Panc1 (cell line): Measurements from ENCODE around the gene DHRS2. TPM values are rescaled to one million over a fixed set of nuclear protein-coding genes. Genes with fewer than 3 reads are reported as not detected.

Experiments used
- ATAC-seq: fragments of 200-7000 bp; cut with Tn5 transposase; 2 replicates; pipeline ENCODE4 v1.9.1; 2020; ENCODE audit warnings: mild to moderate bottlenecking, moderate library complexity
- BruUV-seq: library from RNA; stranded (reverse); fragments of 400-500 nt; replicated peaks from 2 replicates; lab custom pipeline; 2021; lab: Mats Ljungman, UMichigan
- CTCF ChIA-PET: fragments of 300-600 bp; sonication (Branson Sonifier 250); formaldehyde crosslinking; loops from one replicate; lab custom pipeline; 2022; ENCODE audit warnings: antibody characterized with exemption; lab: Charles Lee
- POLR2A ChIA-PET: fragments of 300-600 bp; sonication (Branson Sonifier 250); formaldehyde crosslinking; loops from one replicate; lab custom pipeline; 2022; ENCODE audit warnings: antibody characterized with exemption; lab: Charles Lee
- DNase-seq: peaks from one replicate; pipeline ENCODE4 v3.0.0-alpha.2; 2010; ENCODE audit warnings: low read depth, low spot score
- H3K27ac ChIP-seq: 2 replicates; pipeline ENCODE4 v1.5.1; 2011; ENCODE audit warnings: mild to moderate bottlenecking, low read length, inconsistent platforms
- H3K27me3 ChIP-seq: fragments of 200-500 bp; sonication (Bioruptor generic); 2 replicates; pipeline ENCODE4 v1.6.0; 2014; ENCODE audit warnings: low read length, inconsistent platforms; ENCODE audit not compliant: control insufficient read depth, insufficient read depth
- H3K36me3 ChIP-seq: fragments of 200-500 bp; sonication (Bioruptor generic); 2 replicates; pipeline ENCODE4 v1.5.1; 2014; ENCODE audit warnings: inconsistent platforms, mild to moderate bottlenecking, low read length, moderate library complexity; ENCODE audit not compliant: control insufficient read depth, insufficient read depth
- H3K4me1 ChIP-seq: 2 replicates; pipeline ENCODE4 v1.5.1; 2011; ENCODE audit warnings: inconsistent platforms, mild to moderate bottlenecking, low read length, moderate library complexity; ENCODE audit not compliant: control insufficient read depth, insufficient read depth
- H3K4me3 ChIP-seq, 2 experiments: 2 replicates each; pipeline ENCODE4 v1.5.1; 2011 to 2012; ENCODE audit warnings: low read depth in 2 of 2, low read length in 2 of 2, mild to moderate bottlenecking in 2 of 2, inconsistent platforms in 1 of 2, moderate library complexity in 1 of 2
- H3K9me3 ChIP-seq: fragments of 200-500 bp; sonication (Bioruptor generic); 2 replicates; pipeline ENCODE4 v1.5.1; 2014; ENCODE audit warnings: low read depth, mild to moderate bottlenecking, inconsistent platforms, low read length, moderate library complexity; ENCODE audit not compliant: control insufficient read depth, insufficient read depth
- POLR2AphosphoS5 ChIP-seq: IDR thresholded peaks from 2 replicates; pipeline ENCODE4 v1.6.1; 2012; ENCODE audit warnings: mild to moderate bottlenecking, low read depth, low read length, moderate library complexity
- SIN3A ChIP-seq: IDR thresholded peaks from 2 replicates; pipeline ENCODE4 v1.6.1; 2012; ENCODE audit warnings: low read depth, mild to moderate bottlenecking, low read length, moderate library complexity, borderline replicate concordance; ENCODE audit not compliant: insufficient read depth
- TCF7L2 ChIP-seq: IDR thresholded peaks from 2 replicates; pipeline ENCODE4 v1.6.1; 2011; ENCODE audit warnings: mild to moderate bottlenecking, low read depth, low read length, inconsistent platforms
- in situ Hi-C: cut with HindIII; loops from 2 replicates; pipeline ENCODE4 v1.10.0; 2016; ENCODE audit warnings: low sequenced_read_pairs, low pct_unique_long_range_greater_than_20kb
- intact Hi-C: fragments of 100-400 bp; cut with micrococcal nuclease; formaldehyde crosslinking; loops from one replicate; pipeline ENCODE4 v1.10.0; 2022; ENCODE audit not compliant: unreplicated experiment
- total RNA-seq: library from RNA; stranded (reverse); gene quantifications from one replicate; pipeline ENCODE4 v1.2.1, GENCODE V29; 2021; ENCODE audit not compliant: unreplicated experiment
- TF ChIP-seq, protein P1 (sequence below): fragments of 450-650 bp; IDR thresholded peaks from 2 replicates; pipeline ENCODE4 v1.5.1; 2017; ENCODE audit warnings: mild to moderate bottlenecking
- TF ChIP-seq, protein P2 (sequence below), 2 experiments: IDR thresholded peaks; 2 replicates each; pipeline ENCODE4 v1.6.1; 2011 to 2012; ENCODE audit warnings: low read depth in 2 of 2, control low read depth in 1 of 2, low read length in 1 of 2, mild to moderate bottlenecking in 1 of 2, moderate library complexity in 1 of 2; ENCODE audit not compliant: insufficient read depth in 1 of 2

Gene DHRS2
- total RNA-seq, 1 experiment from 2014 or later, result 1.0 TPM

DNA sequence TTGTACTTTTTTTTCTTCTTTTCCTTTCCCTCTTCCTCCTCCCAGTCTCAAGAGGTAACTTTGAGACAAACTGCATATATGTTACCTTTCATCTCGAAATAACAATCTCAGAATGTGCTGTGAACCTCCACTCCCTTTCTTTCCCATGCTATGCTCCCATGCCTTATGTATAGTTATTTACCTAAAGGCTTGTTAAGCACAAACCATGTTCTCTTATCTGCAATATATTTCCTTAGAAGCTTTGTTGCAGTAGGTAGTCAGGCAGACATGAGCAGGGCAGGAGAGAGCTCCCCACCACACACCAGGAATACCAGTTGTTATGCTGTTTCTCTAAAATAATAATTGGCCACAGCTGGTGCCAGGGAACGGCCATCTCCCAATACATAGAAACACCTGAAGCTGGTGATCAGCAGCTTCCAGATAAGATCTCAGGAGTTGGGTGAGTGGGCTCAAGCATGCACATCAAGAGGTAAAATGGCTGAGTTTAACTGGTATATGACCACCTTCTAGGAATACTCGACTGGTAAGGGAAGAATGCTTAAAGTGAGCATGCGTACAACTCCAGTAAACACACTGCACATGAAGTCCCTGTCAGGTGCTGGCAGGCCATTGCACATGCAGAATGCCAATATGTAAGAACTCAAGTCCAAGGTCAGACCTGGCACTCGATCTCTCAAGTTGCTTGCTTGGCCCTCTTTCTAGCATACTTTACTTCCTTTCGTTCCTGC lies 14.8 kb upstream of the DHRS2 start:
- in situ Hi-C loops (no loop called here), intact Hi-C loops (no loop called here)
- DNase-seq, result no peak
- no peak overlapping the region for H3K4me3 ChIP-seq
- H3K9me3 ChIP-seq, result peaks cover 13% of the 10 kb centered on the region; the same call in 1 of the 2 replicates
- H3K27me3 ChIP-seq, result no peaks in the 10 kb centered on the region
- POLR2A ChIA-PET, result no interaction called here
- CTCF ChIA-PET, result no interaction called here
- no peak for ATAC-seq
- H3K27ac ChIP-seq, result no peak overlapping the region
- TF ChIP-seq TCF7L2 (no peak), POLR2AphosphoS5 (no peak), SIN3A (no peak)
- TF ChIP-seq, protein P1, sequence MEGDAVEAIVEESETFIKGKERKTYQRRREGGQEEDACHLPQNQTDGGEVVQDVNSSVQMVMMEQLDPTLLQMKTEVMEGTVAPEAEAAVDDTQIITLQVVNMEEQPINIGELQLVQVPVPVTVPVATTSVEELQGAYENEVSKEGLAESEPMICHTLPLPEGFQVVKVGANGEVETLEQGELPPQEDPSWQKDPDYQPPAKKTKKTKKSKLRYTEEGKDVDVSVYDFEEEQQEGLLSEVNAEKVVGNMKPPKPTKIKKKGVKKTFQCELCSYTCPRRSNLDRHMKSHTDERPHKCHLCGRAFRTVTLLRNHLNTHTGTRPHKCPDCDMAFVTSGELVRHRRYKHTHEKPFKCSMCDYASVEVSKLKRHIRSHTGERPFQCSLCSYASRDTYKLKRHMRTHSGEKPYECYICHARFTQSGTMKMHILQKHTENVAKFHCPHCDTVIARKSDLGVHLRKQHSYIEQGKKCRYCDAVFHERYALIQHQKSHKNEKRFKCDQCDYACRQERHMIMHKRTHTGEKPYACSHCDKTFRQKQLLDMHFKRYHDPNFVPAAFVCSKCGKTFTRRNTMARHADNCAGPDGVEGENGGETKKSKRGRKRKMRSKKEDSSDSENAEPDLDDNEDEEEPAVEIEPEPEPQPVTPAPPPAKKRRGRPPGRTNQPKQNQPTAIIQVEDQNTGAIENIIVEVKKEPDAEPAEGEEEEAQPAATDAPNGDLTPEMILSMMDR, result no peak
- TF ChIP-seq, protein P2, sequence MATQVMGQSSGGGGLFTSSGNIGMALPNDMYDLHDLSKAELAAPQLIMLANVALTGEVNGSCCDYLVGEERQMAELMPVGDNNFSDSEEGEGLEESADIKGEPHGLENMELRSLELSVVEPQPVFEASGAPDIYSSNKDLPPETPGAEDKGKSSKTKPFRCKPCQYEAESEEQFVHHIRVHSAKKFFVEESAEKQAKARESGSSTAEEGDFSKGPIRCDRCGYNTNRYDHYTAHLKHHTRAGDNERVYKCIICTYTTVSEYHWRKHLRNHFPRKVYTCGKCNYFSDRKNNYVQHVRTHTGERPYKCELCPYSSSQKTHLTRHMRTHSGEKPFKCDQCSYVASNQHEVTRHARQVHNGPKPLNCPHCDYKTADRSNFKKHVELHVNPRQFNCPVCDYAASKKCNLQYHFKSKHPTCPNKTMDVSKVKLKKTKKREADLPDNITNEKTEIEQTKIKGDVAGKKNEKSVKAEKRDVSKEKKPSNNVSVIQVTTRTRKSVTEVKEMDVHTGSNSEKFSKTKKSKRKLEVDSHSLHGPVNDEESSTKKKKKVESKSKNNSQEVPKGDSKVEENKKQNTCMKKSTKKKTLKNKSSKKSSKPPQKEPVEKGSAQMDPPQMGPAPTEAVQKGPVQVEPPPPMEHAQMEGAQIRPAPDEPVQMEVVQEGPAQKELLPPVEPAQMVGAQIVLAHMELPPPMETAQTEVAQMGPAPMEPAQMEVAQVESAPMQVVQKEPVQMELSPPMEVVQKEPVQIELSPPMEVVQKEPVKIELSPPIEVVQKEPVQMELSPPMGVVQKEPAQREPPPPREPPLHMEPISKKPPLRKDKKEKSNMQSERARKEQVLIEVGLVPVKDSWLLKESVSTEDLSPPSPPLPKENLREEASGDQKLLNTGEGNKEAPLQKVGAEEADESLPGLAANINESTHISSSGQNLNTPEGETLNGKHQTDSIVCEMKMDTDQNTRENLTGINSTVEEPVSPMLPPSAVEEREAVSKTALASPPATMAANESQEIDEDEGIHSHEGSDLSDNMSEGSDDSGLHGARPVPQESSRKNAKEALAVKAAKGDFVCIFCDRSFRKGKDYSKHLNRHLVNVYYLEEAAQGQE (IDR thresholded peaks at IDR 0.05; ENCODE audit: insufficient read depth in 1 of 2, low read depth in 2 of 2, low read length in 1 of 2), result no peak
- BruUV-seq, result no TSS peak
- H3K36me3 ChIP-seq, result no peaks in the 10 kb centered on the region
- H3K4me1 ChIP-seq, result no peaks in the 10 kb centered on the region

DNA sequence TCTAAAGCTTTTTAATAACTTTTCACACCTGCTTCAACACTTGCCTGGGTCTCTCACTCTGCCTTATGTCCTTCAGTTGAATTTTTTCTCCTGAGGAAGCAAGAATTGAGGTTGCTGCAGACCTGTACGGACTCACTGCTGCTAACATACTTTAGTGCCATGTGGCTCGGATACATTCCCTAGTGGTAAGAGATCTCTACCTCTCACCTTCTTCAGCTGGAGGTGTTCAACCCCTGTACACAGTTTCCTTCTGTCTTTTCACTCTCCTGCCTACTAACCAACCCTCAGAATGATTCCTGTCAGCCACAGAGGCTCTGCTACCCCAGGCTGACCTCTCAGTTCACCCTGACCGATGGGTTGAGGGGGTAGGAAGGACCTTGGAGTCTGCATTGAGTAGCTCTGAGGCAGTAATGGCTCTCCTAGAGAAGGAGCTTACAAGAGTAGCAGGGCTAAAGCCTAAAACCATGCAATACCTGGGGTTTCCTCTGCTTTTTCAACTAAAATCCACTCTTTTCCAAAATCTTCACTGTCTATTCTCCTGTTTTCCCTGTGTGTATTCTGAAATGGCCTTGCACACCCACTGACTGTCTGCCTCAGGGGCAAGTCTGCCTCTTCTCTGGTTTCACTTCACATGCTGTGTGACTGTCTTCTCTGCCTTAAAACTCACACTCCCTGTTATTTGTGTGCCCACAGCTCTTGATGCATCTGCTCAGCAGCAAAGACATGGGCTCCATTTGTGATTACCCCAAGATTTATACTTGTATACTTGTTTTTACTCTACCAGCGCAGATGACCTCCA lies 14.0 kb upstream of the DHRS2 start:
- no TSS peak for BruUV-seq
- TF ChIP-seq, protein P1, result no peak
- TF ChIP-seq, protein P2 (IDR thresholded peaks at IDR 0.05; ENCODE audit: insufficient read depth in 1 of 2, low read depth in 2 of 2, low read length in 1 of 2), result no peak
- no peak for TF ChIP-seq SIN3A
- no peak for TF ChIP-seq POLR2AphosphoS5
- TF ChIP-seq TCF7L2, result no peak
- CTCF ChIA-PET, result no interaction called here

More for the DNA sequence above, 14.0 kb upstream of the DHRS2 start:
- in situ Hi-C loops, result no loop called here
- intact Hi-C loops, result no loop called here
- POLR2A ChIA-PET, result no interaction called here
- H3K36me3 ChIP-seq, result no peaks in the 10 kb centered on the region
- H3K9me3 ChIP-seq, result peaks cover 15% of the 10 kb centered on the region; the same call in 1 of the 2 replicates
- no peaks in the 10 kb centered on the region for H3K27me3 ChIP-seq
- H3K4me3 ChIP-seq, result no peak overlapping the region
- ATAC-seq (no peak), DNase-seq (no peak)
- no peak overlapping the region for H3K27ac ChIP-seq
- H3K4me1 ChIP-seq, result no peaks in the 10 kb centered on the region
